GM19099 (cell line): ENCODE data around the gene POLR2E.

Experiments used
- POLR2A ChIP-seq: IDR thresholded peaks from 3 replicates; pipeline ENCODE4 v1.6.1; 2011; ENCODE audit warnings: low read depth; ENCODE audit not compliant: insufficient read length; ENCODE audit errors: extremely low read depth

The POLR2E gene

DNA sequence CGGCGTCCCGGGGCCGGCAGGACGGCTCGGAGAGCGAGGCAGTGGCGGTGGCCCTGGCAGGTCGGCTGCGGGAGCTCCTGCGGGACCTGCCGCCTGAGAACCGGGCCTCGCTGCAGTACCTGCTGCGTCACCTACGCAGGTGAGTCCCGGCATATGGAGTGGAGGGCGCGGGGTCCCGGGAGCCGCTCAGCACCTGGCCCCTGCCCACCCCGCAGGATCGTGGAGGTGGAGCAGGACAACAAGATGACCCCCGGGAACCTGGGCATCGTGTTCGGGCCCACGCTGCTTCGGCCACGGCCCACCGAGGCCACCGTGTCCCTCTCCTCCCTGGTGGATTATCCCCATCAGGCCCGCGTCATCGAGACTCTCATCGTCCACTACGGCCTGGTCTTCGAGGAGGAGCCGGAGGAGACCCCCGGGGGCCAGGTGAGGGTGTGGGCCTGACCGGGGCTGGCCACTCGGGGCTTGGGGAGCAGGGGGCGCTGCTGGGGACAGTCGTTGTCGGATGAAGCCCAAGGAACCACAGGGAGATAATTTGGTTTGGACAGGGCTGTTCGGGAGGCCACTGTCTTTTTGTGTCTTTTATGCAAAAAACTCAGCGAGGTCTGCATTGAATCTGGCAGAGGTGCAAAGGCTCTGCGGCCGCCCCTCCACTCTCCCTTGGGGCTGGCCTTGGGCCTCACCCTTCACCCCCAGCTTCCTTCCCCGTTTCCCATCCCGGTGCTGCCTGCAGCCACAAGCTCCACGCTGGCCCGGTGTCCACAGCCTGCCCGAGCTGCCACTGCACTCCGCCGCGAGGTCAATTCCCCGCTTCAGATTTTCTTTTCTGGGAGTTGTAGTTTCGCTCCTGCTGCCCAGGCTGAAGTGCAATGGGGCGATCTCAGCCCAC, 12.0 kb downstream of the POLR2E start:
- no peak for TF ChIP-seq POLR2A

DNA sequence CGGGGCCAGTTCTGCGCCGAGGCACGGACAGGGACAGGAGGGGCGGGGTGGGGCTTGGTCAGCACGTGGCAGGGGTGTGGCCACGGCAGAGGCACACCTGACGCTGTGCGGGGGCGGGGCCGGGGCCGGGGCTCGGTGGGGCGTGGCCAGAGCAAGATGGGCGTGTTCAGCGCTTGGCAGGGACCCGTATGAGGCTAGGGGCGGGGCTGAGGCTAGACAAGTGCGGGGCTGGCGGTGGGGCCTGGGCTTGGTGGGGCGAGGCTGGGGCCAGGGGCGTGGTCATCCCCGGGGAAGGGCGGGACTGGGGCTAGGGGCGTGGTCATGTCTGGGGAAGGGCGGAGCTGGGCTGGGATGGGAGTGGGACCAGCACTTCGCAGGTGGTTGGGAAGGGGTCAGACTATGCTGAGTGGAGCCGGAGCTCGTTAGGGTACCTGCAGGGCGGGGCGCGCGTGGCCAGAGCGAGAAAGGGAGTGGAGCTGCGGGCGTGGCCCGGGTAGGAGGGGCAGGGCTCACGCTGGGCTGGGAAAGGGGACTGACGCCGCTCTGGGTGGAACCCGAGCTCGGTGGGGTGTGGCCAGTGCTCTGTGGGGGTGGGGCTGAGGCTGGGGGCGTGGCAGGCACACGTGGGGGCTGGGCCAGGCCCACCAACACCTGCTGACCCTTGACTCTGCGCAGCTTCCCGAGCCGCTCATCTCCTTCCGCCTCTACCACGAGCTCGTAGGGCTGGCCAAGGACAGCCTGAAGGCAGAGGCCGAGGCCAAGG, 12.8 kb downstream of the POLR2E start:
- no peak for TF ChIP-seq POLR2A

DNA sequence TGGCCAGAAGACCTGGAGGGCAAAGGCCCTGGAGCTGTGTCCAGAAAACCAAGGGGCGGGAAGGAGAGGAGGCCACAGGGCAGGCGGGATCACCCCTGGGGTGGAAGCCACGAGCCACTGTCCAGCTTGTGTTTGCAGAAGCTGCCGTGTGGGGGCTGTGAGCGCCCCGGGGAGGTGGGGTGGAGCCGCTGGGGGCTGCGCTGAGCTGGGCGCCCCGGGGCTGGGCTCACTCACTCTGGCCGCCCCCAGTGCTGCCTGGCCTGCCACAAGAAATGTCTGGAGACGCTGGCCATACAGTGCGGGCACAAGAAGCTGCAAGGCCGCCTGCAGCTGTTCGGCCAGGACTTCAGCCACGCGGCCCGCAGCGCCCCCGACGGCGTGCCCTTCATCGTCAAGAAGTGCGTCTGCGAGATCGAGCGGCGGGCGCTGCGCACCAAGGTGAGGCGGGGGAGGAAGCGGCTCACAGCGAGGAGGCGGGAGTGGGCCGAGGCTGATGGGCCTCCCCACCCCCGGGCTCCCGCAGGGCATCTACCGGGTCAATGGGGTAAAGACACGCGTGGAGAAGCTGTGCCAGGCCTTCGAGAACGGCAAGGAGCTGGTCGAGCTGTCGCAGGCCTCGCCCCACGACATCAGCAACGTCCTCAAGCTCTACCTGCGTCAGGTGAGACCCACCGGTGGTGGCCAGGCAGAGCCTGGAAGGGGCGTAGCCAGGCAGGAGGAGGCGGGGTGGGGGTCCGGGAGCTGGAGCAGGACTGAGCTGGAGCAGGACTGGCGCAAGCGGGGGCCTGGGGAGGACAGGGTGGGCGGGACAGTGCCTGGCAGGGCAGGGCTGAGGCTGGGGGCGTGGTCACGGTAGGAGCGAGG, 13.6 kb downstream of the POLR2E start:
- no peak for TF ChIP-seq POLR2A

DNA sequence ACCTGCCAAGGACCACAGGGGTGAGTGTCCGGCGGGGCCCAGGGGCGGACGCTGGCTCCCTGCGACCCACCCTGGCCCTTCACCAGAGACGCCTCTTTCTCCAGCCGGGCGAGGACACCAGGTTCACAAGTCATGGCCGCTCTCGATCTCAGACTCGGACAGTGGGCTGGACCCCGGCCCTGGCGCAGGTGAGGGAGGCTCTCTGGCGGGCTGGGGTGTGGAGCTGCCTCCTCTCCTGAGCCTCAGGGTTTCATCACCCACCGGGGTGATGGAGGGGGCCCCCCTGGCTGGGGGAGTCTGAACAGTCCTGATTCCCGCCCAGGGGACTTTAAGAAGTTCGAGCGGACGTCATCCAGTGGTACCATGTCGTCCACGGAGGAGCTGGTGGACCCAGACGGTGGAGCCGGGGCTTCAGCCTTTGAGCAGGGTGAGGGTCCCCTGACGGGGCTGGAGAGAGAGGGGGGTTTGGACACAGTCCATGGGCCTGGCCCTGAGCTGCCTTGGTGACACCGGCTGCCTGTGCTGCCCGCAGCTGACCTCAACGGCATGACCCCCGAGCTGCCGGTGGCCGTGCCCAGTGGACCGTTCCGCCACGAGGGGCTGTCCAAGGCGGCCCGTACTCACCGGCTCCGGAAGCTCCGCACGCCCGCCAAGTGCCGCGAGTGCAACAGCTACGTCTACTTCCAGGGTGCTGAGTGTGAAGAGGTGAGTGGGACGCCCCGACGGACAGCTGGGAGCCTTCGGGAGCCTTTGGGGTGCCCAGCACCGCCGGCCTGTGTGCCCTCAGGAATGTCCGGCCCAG, 14.6 kb downstream of the POLR2E start:
- TF ChIP-seq POLR2A, result no peak

DNA sequence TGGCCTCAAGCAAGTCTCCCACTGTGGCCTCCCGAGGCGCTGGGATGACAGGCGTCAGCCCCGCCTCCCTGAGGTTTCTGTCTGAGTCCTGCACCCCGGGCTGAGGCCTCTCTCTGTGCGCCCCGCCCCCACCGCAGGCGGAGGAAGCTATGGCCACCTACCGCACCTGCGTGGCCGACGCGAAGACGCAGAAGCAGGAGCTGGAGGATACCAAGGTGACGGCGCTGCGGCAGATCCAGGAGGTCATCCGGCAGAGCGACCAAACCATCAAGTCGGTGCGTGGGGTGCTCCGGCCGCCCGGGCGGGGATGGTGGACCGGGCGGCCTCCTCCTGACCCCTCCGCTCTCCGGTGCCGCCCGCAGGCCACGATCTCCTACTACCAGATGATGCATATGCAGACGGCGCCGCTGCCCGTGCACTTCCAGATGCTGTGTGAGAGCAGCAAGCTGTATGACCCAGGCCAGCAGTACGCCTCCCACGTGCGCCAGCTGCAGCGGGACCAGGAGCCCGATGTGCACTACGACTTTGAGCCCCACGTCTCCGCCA, 15.5 kb downstream of the POLR2E start:
- TF ChIP-seq POLR2A, result no peak

DNA sequence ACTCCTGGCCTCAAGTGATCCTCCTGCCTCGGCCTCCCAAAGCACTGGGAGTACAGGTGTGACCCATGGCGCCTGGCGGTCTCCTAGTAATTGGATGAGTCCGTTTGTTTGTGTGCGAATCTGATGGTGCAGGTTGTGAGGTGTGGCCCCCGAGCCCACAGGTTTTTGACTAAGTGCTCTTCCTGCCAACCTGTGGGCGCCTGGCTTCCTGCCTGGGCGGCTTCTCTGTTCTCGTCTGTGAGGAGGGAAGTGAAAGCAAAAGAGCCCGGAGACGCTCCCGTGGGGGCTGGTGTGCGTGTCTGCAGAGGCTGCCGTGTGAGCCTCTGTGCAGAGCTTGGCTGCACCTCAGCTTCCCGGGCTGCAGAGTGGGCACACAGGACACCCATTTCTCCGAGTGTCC, 18.2 kb downstream of the POLR2E start:
- TF ChIP-seq POLR2A, result no peak

DNA sequence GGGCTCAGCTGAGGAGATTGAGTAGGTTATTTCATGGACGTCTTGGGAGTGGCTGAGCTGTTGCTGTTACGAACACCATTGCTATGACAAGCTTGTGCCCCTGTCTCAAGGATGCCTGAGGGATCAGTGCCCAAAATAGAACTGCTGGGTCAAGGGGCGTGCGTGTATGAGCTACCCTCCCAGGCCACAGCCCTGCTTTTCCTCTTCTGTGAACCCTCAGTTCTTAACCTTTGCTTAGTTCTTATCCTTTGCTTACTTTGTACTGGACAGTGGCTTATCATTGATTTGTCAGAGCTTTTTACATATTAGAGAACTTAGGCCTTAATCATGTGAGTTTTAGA, 19.2 kb downstream of the POLR2E start:
- no peak for TF ChIP-seq POLR2A

DNA sequence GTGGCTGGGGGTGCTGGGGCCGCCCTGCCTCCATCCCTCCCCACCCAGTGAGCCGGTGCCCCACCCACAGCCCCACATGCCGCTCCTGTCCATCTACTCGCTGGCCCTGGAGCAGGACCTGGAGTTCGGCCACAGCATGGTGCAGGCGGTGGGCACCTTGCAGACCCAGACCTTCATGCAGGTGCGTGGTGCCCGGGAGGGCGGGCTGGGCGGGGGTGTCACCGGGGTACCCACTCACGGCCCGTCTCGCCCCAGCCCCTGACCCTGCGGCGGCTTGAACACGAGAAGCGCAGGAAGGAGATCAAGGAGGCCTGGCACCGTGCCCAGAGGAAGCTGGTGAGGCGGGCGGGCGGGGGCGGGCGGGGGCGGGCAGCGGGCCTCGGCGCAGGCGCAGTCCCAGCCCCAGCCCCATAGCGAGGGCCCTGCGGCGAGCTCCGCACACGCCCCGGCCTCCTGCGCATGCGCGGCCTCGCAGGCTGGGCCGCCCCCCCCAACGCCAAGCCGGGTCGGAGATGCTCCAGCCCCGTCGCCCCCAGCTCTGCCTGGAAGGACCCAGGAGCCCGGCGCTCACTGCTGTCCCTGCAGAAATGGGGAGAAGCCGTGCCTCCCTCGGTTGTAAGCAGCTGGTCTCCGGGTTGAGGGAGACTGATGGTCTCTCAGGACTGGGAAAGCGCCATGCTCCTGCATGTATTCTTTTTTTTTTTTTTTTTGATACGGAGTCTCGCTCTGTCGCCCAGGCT, 20.5 kb downstream of the POLR2E start:
- no peak for TF ChIP-seq POLR2A

DNA sequence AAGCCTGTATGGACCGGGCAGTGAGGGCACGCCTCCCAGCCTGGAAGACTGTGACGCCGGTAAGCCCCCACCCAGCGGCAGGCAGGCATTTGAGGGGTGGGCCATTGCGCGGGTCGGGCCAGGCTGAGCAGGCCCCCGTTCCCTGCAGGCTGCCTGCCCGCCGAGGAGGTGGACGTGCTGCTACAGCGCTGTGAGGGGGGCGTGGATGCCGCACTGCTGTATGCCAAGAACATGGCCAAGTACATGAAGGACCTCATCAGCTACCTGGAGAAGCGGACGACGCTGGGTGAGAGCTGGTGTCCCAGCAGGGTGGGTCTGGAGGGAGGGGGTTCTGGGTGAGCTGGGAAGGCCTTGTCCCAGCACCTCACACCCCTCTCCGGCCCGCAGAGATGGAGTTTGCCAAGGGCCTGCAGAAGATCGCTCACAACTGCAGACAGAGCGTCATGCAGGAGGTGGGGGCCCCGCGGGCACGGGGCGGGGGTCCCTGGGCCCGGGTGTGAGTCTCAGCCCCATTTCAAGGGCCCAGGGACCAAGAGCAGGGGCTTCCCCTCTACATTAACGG, 21.1 kb downstream of the POLR2E start:
- TF ChIP-seq POLR2A, result no peak

DNA sequence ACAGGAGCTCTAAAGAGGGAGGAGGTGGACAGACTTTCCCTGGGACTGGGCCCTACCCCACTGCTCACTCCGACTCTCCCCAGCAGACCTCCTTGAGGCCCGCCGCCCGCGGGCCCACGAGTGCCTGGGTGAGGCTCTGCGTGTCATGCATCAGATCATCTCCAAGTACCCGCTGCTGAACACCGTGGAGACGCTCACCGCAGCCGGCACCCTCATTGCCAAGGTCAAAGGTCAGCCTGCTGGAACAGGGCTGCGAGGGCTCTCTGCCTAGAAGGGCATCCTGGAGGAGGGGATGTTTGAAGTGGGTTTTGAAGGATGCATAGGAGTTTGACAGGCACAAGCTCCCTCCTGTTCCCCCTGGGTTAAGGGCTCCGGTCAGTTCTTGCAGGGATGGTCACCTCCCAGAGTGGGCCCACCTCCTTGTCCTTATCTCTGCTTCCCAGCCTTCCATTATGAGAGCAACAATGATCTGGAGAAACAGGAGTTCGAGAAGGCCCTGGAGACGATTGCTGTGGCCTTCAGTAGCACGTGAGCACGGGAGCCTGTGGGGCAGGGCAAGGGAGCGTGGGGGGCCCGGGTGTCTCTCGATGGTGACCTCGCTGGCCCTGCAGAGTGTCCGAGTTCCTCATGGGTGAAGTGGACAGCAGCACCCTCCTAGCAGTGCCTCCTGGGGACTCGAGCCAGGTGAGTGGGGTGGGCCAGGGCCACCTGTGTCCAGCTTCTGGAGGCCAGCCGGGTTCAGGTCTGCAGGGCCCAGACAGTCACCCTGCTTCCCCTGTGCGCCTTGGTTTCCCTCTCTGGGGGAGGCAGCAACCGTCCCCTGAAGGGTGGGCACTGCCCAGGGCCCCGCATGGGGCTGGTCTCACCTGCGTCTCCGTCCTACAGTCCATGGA, 21.9 kb downstream of the POLR2E start:
- TF ChIP-seq POLR2A, result no peak

DNA sequence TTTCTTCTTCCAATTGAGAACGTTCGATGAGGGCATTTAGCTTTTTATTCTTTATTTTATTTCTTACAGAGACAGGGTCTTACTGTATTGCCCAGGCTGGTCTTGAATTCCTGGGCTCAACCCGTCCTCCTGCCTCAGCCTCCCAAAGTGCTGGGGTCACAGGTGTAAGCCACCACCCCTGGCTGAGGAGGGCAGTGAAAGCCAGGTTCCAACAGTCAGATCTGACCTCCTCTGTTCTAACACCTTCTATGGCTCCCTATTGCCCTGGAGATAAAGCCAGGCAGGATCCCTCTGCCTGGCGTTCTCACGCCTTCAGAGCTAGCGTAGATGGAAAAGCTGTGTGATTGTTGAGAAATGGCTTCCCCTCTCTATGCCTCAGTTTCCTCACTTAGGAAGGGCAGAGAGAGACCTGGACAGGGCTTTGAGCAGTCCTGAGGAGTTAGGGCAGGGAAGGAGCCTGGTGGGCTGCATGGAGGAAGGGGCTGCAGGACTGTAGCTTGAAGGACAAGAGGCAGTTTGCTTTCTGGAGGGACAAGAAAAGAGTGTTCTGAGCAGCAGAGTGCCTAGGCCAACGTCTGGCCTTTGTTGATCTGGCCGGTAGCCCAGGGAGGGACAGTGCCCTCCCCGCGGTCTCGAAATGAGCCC, 22.7 kb downstream of the POLR2E start:
- TF ChIP-seq POLR2A, result no peak

DNA sequence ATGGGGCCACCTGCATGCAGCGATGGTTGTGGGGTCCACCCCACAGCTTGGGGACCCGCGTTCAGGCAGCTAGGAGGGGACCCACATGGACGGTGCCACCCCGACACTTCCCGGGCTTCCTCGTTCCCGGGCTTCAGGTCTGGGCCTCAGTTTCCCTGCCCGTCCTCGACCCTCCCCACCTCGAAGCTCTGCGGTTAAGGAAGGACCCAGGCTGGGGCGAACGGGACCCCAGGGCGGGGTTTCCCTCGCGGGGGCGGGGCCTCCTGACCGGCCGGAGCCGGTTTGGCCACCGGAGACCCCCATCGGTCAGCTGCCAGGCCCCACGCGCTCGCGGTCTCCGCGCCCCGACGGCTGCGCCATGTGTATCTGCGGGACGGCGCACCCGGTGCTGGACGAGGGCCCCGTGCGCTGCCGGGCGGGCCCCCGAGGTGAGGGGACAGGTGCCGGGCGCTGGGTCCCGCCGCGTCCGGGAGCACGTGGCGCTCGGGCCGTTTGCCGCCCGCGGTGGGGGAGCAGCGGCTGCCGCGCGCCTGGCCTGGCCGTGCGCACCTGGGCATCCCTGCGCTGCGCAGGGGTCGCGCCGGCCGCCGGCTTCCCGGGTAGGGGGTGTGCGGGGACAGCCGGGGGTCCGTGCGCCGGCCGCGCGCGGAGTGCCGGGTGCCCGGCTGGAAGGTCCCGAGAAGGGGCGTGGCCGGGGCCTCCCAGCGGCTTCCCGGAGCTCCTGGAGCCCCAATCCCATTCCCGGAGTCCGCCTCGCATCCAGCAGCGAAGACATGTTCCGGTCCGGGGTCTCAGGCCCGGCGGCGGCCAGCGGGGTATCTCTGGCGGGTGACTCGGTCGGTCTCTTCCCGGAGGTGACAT, 24.0 kb downstream of the POLR2E start:
- TF ChIP-seq POLR2A, result no peak
